ENCODE data around the gene IRF3.

- TF ChIP-seq, protein P1, sequence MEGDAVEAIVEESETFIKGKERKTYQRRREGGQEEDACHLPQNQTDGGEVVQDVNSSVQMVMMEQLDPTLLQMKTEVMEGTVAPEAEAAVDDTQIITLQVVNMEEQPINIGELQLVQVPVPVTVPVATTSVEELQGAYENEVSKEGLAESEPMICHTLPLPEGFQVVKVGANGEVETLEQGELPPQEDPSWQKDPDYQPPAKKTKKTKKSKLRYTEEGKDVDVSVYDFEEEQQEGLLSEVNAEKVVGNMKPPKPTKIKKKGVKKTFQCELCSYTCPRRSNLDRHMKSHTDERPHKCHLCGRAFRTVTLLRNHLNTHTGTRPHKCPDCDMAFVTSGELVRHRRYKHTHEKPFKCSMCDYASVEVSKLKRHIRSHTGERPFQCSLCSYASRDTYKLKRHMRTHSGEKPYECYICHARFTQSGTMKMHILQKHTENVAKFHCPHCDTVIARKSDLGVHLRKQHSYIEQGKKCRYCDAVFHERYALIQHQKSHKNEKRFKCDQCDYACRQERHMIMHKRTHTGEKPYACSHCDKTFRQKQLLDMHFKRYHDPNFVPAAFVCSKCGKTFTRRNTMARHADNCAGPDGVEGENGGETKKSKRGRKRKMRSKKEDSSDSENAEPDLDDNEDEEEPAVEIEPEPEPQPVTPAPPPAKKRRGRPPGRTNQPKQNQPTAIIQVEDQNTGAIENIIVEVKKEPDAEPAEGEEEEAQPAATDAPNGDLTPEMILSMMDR (IDR thresholded peaks at IDR 0.05; ENCODE audit: insufficient read depth, low read length, poor library complexity, severe bottlenecking) = no peak
- TF ChIP-seq EZH2phosphoT487 (conservative IDR thresholded peaks at IDR 0.05; ENCODE audit: low read length) = no peak
These were observed 40.4 kb downstream of the IRF3 start for GRCh38 chr19:49624967-49625910.
